Measurements from ENCODE around the gene CMYA5.
"Not testable (repeated sequence)": the region's sequence is repeated elsewhere in the genome, so short reads cannot be mapped to it uniquely, and the experiment has no call there.

The CMYA5 gene

GRCh38 chr5:79750611-79751510, 61.2 kb downstream of the CMYA5 start:
- DNase-seq, result no peak

GRCh38 chr5:79753092-79753491, 63.5 kb downstream of the CMYA5 start:
- no peak for DNase-seq

- no peak for DNase-seq
Observed at GRCh38 chr5:79753877-79754645, 64.4 kb downstream of the CMYA5 start.

- no peak for DNase-seq
Observed at GRCh38 chr5:79754865-79755555, 65.4 kb downstream of the CMYA5 start.

GRCh38 chr5:79756076-79756475, 66.4 kb downstream of the CMYA5 start:
- no peak for DNase-seq

- DNase-seq, result peak in 1 of 2 donors; percentile 33
Observed at GRCh38 chr5:79759436-79759835, 69.8 kb downstream of the CMYA5 start.

- no peak for DNase-seq
Observed at GRCh38 chr5:79759848-79760247, 70.2 kb downstream of the CMYA5 start.

- DNase-seq, result no peak
Observed at GRCh38 chr5:79762929-79763328, 73.3 kb downstream of the CMYA5 start.

GRCh38 chr5:79764147-79764546, 74.5 kb downstream of the CMYA5 start:
- DNase-seq, result not testable (repeated sequence)

- DNase-seq, result no peak
Observed at GRCh38 chr5:79771387-79771786, 81.8 kb downstream of the CMYA5 start.

GRCh38 chr5:79772651-79773050, 83.0 kb downstream of the CMYA5 start:
- DNase-seq, result no peak

- DNase-seq, result no peak
Observed at GRCh38 chr5:79773612-79774011, 84.0 kb downstream of the CMYA5 start.

GRCh38 chr5:79774171-79774854, 84.7 kb downstream of the CMYA5 start:
- DNase-seq, result no peak

- no peak for DNase-seq
Observed at GRCh38 chr5:79774855-79775237, 85.2 kb downstream of the CMYA5 start.

- DNase-seq, result not testable (repeated sequence)
Observed at GRCh38 chr5:79784741-79785140, 95.1 kb downstream of the CMYA5 start.

GRCh38 chr5:79785983-79786382, 96.3 kb downstream of the CMYA5 start:
- DNase-seq, result no peak

- DNase-seq, result no peak
Observed at GRCh38 chr5:79787448-79787847, 97.8 kb downstream of the CMYA5 start.

- DNase-seq, result no peak
Observed at GRCh38 chr5:79791843-79792242, 102.2 kb downstream of the CMYA5 start.

- DNase-seq, result no peak
Observed at GRCh38 chr5:79792463-79792862, 102.8 kb downstream of the CMYA5 start.

- DNase-seq, result no peak
Observed at GRCh38 chr5:79793304-79793703, 103.7 kb downstream of the CMYA5 start.

GRCh38 chr5:79793722-79794121, 104.1 kb downstream of the CMYA5 start:
- no peak for DNase-seq

- DNase-seq, result no peak
Observed at GRCh38 chr5:79794347-79794746, 104.7 kb downstream of the CMYA5 start.
